Neural progenitor cell (in vitro differentiated cells): ENCODE results near the gene RHD. TPM values are rescaled to one million over a fixed set of nuclear protein-coding genes. Genes with fewer than 3 reads are reported as not detected.
A peak's percentile ranks its signal among the peaks of the same experiment; 100 is the strongest.

ENCODE experiments used
- DNase-seq: peaks from one replicate; pipeline ENCODE4 v3.0.0-alpha.2; 2016; ENCODE audit warnings: low spot score
- H2AFZ ChIP-seq: fragments of 200-600 bp; sonication (generic); replicated peaks from 2 replicates; pipeline ENCODE4 v1.6.1; 2016; ENCODE audit warnings: antibody characterized with exemption
- H3F3A ChIP-seq: fragments of 200-600 bp; sonication (generic); 2 replicates; pipeline ENCODE4 v1.6.1; 2016; ENCODE audit warnings: antibody characterized with exemption, low read depth
- H3K27ac ChIP-seq: fragments of 200-600 bp; sonication (generic); 2 replicates; pipeline ENCODE4 v1.5.1; 2016; ENCODE audit warnings: mild to moderate bottlenecking
- H3K27me3 ChIP-seq: fragments of 200-600 bp; sonication (generic); 2 replicates; pipeline ENCODE4 v1.6.1; 2016; ENCODE audit warnings: mild to moderate bottlenecking, moderate library complexity
- H3K36me3 ChIP-seq: fragments of 200-600 bp; sonication (generic); 2 replicates; pipeline ENCODE4 v1.5.1; 2016
- H3K4me1 ChIP-seq: fragments of 200-600 bp; sonication (generic); 2 replicates; pipeline ENCODE4 v1.6.1; 2016; ENCODE audit warnings: mixed run types
- H3K4me2 ChIP-seq: fragments of 200-600 bp; sonication (generic); 2 replicates; pipeline ENCODE4 v1.6.1; 2016
- H3K4me3 ChIP-seq: fragments of 200-600 bp; sonication (generic); 2 replicates; pipeline ENCODE4 v1.5.1; 2016
- H3K79me2 ChIP-seq: fragments of 200-600 bp; sonication (generic); 2 replicates; pipeline ENCODE4 v1.6.1; 2016; ENCODE audit warnings: low read depth
- H3K9ac ChIP-seq: fragments of 200-600 bp; sonication (generic); 2 replicates; pipeline ENCODE4 v1.6.1; 2016
- H3K9me3 ChIP-seq: fragments of 200-600 bp; sonication (generic); 2 replicates; pipeline ENCODE4 v1.5.1; 2016; ENCODE audit warnings: low read depth
- H4K20me1 ChIP-seq: fragments of 200-600 bp; sonication (generic); 2 replicates; pipeline ENCODE4 v1.6.1; 2016; ENCODE audit warnings: low read depth
- H3K27ac Mint-ChIP-seq: 3 replicates; pipeline ENCODE4 v1.8.0; 2021; ENCODE audit warnings: mixed read lengths
- H3K27me3 Mint-ChIP-seq: 2 replicates; pipeline ENCODE4 v1.8.0; 2022; ENCODE audit warnings: low read depth, mild to moderate bottlenecking, inconsistent platforms, moderate library complexity, mixed read lengths; ENCODE audit not compliant: insufficient read depth
- H3K36me3 Mint-ChIP-seq: 3 replicates; pipeline ENCODE4 v1.8.0; 2021; ENCODE audit warnings: mixed read lengths
- H3K4me1 Mint-ChIP-seq: 3 replicates; pipeline ENCODE4 v1.8.0; 2021; ENCODE audit warnings: mixed read lengths
- H3K4me3 Mint-ChIP-seq: 3 replicates; pipeline ENCODE4 v1.8.0; 2021; ENCODE audit warnings: mild to moderate bottlenecking, moderate library complexity, mixed read lengths
- H3K9me3 Mint-ChIP-seq: 3 replicates; pipeline ENCODE4 v1.8.0; 2020; ENCODE audit warnings: mixed read lengths
- CTCF ChIP-seq: fragments of 200-600 bp; sonication (generic); IDR thresholded peaks from 2 replicates; pipeline ENCODE4 v1.5.1; 2017; ENCODE audit warnings: antibody characterized with exemption, mild to moderate bottlenecking
- EZH2 ChIP-seq: fragments of 200-600 bp; sonication (generic); IDR thresholded peaks from 2 replicates; pipeline ENCODE4 v1.6.1; 2017; ENCODE audit warnings: antibody characterized with exemption, mild to moderate bottlenecking, moderate library complexity
- EZH2phosphoT487 ChIP-seq: fragments of 200-600 bp; sonication (generic); IDR thresholded peaks from 2 replicates; pipeline ENCODE4 v1.6.1; 2017; ENCODE audit warnings: antibody characterized with exemption
- total RNA-seq: library from RNA; depleted of rRNA; stranded (reverse); fragments of >200 nt; gene quantifications from 2 replicates; pipeline ENCODE4 v1.2.3, GENCODE V29; 2015; ENCODE audit warnings: low replicate concordance

The RHD gene
- total RNA-seq, 1 donor from 2014 or later, result not detected

GRCh38 chr1:25239681-25240541, 32.4 kb upstream of the RHD start:
- peaks cover 22% of the 10 kb centered on the region for H3K4me1 Mint-ChIP-seq
- H3K9ac ChIP-seq, result peak overlapping the region; percentile 42

GRCh38 chr1:25243907-25244306, 28.4 kb upstream of the RHD start:
- peaks cover 73% of the 10 kb centered on the region for H3F3A ChIP-seq
- Mint-ChIP-seq H3K9me3 (no peaks in the 10 kb centered on the region), H3K4me3 (no peak overlapping the region)

More at GRCh38 chr1:25239681-25240541, 32.4 kb upstream of the RHD start:
- peaks cover 5% of the 10 kb centered on the region for H4K20me1 ChIP-seq
- Mint-ChIP-seq H3K27ac (peak overlapping the region; percentile 87), H3K36me3 (peaks cover 10% of the 10 kb centered on the region), H3K4me3 (peak overlapping the region; percentile 92), H3K9me3 (no peaks in the 10 kb centered on the region), H3K27me3 (no peaks in the 10 kb centered on the region)
- H3K4me3 ChIP-seq, result peak overlapping the region; percentile 77
- peak overlapping the region; percentile 90 for H3K4me2 ChIP-seq
- peak overlapping the region; percentile 51 for H3K27ac ChIP-seq
- peak; percentile 95 for DNase-seq
- H3K27me3 ChIP-seq, result no peaks in the 10 kb centered on the region
- TF ChIP-seq CTCF (peak; percentile 65), EZH2phosphoT487 (no peak), EZH2 (no peak)
- peak overlapping the region; percentile 62 for H2AFZ ChIP-seq
- peaks cover 44% of the 10 kb centered on the region for H3K79me2 ChIP-seq
- H3K4me1 ChIP-seq, result peaks cover 8% of the 10 kb centered on the region
- H3F3A ChIP-seq, result peaks cover 71% of the 10 kb centered on the region
- peaks cover 12% of the 10 kb centered on the region for H3K36me3 ChIP-seq
- no peaks in the 10 kb centered on the region for H3K9me3 ChIP-seq

GRCh38 chr1:25245393-25245792, 26.9 kb upstream of the RHD start:
- Histone ChIP-seq H3K27ac (no peak overlapping the region), H3K36me3 (peaks cover 12% of the 10 kb centered on the region), H3F3A (peaks cover 58% of the 10 kb centered on the region), H3K79me2 (peaks cover 42% of the 10 kb centered on the region), H3K9ac (no peak overlapping the region), H2AFZ (no peak overlapping the region), H3K4me3 (peak overlapping the region; percentile 89), H3K9me3 (no peaks in the 10 kb centered on the region), H3K27me3 (no peaks in the 10 kb centered on the region), H3K4me1 (peaks cover 5% of the 10 kb centered on the region), H4K20me1 (peaks cover 24% of the 10 kb centered on the region), H3K4me2 (peak overlapping the region; percentile 96)
- Mint-ChIP-seq H3K4me1 (peaks cover 30% of the 10 kb centered on the region), H3K27ac (no peak overlapping the region), H3K9me3 (no peaks in the 10 kb centered on the region), H3K4me3 (peak overlapping the region; percentile 97), H3K36me3 (peaks cover 10% of the 10 kb centered on the region), H3K27me3 (peaks cover 2% of the 10 kb centered on the region)
- DNase-seq, result no peak
- no peak for TF ChIP-seq EZH2
- TF ChIP-seq EZH2phosphoT487, result no peak
- TF ChIP-seq CTCF, result no peak

More at GRCh38 chr1:25243907-25244306, 28.4 kb upstream of the RHD start:
- Mint-ChIP-seq H3K27ac (no peak overlapping the region), H3K36me3 (peaks cover 10% of the 10 kb centered on the region), H3K4me1 (peaks cover 41% of the 10 kb centered on the region), H3K27me3 (peaks cover 2% of the 10 kb centered on the region)
- Histone ChIP-seq H3K4me3 (no peak overlapping the region), H4K20me1 (peaks cover 24% of the 10 kb centered on the region), H3K9ac (no peak overlapping the region), H3K27ac (no peak overlapping the region), H3K27me3 (no peaks in the 10 kb centered on the region), H3K4me2 (no peak overlapping the region), H3K4me1 (peaks cover 8% of the 10 kb centered on the region), H3K79me2 (peaks cover 43% of the 10 kb centered on the region), H2AFZ (no peak overlapping the region), H3K36me3 (peaks cover 12% of the 10 kb centered on the region), H3K9me3 (no peaks in the 10 kb centered on the region)
- TF ChIP-seq EZH2, result no peak
- TF ChIP-seq CTCF, result no peak
- TF ChIP-seq EZH2phosphoT487, result no peak
- DNase-seq, result no peak
